EH (cell line): ENCODE data around the gene OSBPL1A.

ENCODE experiments used
- DNase-seq: peaks from one replicate; pipeline ENCODE4 v3.0.0-alpha.2; 2015; ENCODE audit warnings: low read depth

OSBPL1A gene

DNA sequence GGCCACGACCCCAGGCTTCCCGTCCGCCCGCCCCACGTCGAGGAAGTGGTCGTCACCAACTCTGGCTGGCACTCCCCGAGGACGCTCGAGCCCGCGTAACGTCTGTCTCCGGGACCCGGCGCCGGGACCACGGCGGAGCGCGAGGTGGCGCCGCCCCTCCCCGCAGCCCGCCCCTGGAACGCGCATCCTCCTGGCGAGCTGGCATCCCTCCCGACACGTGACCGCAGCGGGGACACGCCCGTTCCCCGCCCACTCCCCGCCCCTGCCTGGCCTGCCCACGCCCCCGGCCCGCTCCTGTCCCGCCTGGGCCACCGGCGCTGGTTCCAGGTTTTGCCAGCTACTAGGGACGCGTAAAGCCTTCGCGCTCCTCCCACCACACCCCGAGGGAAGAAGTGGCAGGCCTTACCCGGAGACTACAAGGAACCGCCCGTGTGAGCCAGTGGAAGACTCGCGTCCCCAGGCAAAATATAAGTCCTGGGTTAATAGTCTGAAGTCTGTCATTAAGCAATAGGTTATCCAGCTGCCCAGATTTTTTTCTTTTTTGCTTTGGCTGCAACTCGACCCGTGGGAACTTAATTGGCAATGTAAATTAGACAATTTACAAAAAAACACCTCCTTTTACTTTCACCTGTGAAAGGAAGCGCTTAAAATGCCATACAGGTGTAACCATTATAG, at the start of gene OSBPL1A:
Gene OSBPL1A (minus strand): TSS at position 131 of the 675 bp plus-strand sequence. CDS start 20,291 bp downstream, outside the sequence.
- DNase-seq, result peak; percentile 94

DNA sequence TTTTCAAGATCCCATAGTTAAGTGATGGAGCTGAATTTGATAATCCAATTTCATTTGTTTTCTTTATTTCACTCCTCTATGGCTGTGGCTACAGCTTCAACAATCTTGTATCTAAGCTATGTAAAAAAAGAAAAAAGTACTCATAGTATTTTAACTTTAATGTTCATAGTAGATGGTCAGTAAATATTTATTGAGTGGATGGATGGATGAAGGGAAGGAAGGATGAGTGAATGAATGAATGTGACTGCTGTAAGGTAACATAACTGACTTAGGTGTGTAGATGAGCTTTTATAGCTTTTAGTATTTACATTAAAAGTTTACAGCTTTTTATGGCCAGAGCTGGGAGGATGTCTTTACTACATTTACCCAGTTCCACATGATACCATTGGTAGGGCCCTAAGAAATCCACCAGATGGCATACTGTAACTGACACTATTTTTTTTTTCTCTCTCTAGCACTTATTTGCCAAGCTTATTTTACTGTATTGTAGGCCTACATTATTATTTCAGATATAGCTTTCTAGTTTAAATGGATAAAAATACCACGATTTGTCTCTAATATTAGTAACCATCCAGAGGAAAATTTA, 49.4 kb upstream of the OSBPL1A start:
- DNase-seq, result no peak

DNA sequence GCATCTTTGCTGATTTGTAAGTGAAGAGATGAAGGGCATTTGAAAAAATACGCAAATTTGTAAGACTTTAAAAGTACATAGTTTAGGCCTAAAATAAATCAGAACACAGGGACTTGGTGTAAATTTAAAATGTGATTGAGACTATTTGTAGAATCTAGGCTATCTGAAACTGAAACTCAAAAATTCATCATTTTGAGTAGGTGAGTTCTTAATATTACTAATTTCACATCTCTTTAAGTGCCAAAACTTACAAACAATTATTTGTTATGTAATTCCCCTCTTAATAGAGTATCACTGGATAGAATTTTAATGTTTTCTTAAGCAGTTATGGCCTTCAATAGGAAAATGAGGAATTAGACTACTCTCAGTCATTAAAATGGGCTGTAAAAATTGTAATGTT, 48.8 kb upstream of the OSBPL1A start:
- DNase-seq, result no peak

DNA sequence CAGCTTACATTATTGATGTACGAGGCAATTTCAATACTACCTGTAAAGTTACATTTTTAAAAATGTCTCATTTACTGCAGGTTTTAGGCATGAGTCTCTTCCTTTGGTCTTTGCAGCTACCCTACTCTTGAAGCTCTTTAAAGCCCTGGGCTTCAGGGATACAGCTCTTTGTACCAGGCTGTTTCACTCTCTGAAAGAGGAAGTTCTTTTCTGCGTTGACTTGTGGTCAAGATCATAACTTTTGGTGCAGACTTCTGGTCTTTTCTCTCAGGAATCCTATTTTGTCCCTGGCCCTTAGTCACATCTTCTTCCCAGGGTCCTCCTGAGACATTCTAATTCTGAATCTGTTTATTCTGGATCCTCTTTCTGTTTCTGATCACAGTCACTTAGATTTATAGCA, 46.2 kb upstream of the OSBPL1A start:
- no peak for DNase-seq

DNA sequence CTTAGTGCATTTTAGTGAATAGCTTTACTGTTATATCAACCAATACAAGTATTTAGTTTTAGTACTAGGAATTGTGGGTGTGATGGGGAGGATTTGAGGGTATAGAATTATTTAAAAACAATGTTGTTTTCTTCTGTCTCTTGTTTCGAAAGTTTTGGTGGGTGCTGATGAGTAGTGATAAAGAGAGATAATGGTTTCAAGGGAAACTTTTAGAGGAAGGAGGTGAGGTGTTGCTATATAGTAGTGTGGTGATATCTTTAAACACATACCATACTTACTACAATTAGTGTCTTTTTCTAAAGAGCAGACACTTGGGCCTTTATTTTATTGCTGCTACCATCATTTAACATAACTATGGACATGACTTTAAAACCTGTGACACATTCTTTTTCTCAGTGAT, 39.3 kb upstream of the OSBPL1A start:
- no peak for DNase-seq

DNA sequence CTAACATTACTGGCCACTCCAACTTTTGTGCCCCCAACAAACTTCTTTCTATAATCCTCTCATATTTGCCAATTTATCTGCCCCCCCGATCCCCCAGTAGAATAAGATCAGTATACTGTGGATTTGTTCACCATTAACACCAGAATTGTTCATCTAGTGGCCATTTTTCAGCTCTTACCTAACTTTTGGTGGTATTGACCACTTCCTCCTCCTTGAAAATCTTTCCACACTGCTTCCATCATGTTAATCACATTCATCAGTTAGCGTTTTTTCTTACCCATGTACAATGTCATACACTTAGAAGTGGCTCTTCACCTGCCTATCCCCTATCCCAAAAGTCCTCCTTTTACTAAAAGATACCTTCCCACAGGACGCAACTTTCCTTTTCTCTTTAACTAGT, 35.0 kb upstream of the OSBPL1A start:
- DNase-seq, result no peak

DNA sequence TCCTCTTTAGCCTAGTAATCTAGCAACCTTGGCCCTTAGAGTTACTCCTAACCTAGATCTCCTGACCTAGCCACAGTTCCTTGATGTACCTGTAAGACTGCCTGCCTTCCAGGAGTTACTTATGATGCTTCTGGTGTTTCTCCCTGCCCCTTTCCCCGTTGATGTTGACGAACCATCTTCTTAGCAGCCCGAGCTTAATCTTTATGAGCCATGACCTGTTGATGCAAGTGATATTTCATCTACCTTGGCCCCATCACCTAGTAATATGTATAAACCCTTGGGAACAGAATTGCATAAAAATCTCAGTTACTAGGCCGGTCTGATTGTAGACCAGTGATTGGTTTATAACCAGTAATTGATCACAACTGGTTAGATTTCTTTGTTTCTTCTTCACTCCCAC, 31.6 kb upstream of the OSBPL1A start:
- no peak for DNase-seq

DNA sequence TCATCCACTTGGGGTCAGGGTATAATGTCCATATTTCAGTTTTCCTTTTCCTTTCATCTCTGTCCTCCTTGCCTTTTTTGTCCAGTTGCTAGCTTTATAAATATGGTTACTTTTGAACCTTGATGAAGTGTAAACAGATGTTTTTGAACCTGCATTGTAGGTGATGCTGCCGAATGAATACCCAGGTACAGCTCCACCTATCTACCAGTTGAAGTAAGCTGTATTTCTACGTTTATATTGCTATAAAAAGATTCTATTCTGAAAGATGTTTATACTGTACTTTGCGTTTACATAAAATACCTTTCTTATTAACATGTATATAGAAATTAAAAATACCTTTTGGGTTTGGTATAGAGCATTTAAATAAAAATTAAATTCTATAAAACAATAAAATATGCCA, 31.1 kb upstream of the OSBPL1A start:
- no peak for DNase-seq

DNA sequence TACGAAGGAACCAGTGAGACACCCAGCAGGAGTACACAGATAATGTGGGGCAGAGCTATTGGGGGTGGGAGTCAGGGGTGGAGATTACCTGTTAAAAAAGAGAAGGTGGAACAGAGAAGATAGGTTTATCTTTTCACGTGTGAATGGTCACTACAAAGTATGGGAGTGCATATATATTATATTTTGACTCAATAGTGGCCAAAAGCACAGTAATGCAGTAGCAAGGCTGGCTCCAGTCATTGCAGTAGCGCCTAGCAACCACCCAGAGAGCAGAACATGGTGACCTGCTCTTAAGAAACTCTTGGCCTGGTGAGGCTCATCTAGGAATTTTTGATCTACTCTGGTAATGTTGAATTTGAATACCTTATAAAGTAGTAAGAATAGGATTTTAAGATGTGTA, 29.9 kb upstream of the OSBPL1A start:
- peak; percentile 20 for DNase-seq

DNA sequence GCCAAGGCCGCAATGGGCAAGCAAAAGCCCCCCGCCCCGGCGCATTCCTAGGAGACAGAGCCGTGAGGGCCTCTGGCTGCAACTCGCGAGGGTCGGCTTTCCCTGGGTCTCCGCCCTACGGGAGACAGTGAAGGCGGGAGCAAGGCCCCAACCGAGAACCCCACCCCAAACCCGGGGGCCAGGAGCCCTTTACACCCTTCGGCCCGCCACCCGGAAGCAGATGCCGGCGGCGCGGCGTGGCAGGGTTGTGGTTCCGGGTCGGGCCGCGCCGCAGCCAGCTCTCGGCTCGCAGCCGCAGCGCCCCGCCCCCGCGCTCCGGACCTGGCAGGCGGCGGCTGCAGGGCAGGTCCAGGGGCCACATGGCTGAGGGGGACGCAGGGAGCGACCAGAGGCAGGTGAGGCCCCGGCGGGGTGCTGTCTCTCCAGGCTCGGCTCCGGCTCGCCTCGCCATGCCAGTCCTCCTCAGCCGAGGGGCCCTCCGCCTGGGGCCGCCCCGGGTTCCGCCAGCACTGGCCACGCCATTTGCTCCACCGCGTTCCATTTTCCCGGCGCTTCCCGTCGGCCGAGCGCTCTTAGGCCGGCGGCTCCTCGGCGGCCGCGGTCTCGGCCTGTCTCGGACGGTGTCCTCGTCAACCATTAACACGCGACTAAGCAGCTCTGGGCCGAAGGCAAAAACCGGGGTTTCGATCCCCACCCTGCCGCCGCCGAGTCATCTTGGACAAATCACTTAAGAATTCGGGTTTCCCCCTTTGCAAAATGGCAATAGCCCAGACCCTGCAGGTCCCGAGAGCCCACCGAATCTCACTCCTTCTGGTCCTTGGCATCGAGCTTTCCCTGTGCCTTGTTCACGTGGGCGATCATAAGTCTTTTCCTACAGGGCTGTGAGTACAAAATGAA, 29.0 kb upstream of the OSBPL1A start, which contains the start of gene IMPACT:
Gene IMPACT (plus strand): TSS at position 273 of the 897 bp plus-strand sequence. CDS start 87 bp downstream, at position 360.
- DNase-seq, result peak; percentile 82

DNA sequence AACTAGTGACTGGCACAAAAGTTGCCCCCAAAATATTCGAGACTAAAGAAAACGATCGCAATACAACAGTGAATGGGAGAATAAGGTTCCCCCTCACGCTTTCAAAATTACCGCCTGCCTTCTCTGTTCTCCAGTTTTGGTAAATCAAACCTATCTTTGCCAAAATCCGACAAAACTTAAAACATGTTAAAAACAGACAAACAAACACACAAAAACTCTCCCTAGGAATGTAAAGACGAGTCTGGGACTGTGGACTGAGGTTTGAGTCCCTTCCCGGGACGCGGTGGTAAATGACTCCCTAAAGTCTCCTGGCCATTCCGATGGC, 28.4 kb upstream of the OSBPL1A start:
- DNase-seq, result no peak

DNA sequence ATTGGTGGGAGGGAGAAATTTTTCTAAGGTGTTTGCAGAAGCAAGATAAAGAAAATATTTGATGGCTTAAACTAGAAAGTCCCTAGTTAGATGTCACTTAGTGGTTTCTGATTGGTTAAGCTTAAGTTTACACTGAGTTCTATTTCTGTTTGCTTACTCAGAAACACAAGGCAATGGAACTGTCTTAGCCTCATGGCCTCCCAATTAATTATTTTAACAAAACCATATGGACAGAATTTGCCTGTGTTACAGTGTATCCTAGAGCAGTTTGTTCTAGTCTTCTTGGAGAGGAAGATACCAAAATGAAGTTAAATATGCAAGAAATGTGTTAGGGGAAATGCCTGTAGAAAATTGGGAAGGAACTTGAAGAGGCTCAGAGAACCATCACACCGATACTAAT, 24.2 kb upstream of the OSBPL1A start:
- peak; percentile 14 for DNase-seq

DNA sequence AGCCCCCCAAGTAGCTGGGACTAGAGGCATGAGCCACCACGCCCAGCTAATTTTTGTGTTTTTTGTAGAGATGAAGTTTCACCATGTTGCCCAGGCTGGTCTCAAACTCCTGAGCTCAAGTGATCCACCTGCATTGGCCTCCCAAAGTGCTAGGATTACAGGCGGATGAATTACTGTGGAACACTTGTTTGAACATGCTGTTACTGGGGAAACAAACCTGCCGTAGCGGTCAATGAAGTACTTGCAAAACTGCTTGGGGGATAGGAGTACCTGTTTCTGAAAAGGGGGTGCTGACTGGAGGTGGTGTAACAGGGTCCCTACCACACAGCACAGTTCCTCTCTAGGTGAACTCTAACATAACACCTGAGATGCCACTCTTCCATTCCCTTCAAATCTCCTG, 22.9 kb upstream of the OSBPL1A start:
- no peak for DNase-seq

DNA sequence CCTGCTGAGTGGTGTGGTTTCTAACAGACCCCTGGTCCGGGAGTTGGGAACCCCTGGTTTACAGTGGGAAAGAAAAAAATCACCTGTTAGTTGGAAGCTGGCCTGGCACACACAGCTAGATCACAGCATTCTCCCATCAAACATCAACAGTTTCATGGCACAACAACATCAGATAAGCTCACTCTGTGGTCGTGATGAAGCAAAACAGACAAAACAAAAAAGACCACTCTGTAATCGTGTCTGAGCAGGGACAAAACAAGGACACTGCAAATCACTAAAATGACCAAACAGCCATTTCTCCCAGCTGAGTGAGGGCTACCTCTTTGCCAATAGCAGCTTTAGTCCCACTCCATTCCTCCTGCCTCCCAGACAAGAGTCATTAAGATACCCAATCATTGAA, 19.9 kb upstream of the OSBPL1A start:
- DNase-seq, result no peak

DNA sequence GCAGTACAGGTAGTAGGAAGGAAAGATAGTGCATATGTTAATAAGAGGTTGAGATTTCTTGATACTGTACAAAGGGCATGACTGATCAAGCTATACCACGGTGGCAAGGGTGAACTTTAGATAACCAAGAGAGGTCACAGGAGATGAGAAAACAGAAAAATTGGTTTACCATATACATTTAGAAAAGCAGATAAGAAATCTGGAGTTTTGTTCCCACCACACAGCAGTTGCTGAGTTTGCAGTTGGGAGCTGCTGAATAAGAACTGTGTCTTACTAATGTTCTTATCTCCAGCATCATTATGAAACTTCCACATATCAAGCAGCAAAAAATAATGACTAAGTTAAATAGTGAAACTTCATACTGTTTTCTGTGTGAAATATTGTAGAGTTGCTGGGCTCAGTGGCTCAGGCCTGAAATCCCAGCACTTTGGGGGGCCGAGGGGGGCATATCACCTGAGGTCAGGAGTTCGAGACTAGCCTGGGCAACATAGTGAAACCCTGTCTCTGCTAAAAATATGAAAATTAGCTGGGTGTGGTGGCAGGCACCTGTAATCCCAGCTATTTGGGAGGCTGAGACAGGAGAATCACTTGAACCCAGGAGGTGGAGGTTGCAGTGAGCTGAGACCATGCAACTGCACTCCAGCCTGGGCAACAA, 16.9 kb upstream of the OSBPL1A start:
- no peak for DNase-seq

DNA sequence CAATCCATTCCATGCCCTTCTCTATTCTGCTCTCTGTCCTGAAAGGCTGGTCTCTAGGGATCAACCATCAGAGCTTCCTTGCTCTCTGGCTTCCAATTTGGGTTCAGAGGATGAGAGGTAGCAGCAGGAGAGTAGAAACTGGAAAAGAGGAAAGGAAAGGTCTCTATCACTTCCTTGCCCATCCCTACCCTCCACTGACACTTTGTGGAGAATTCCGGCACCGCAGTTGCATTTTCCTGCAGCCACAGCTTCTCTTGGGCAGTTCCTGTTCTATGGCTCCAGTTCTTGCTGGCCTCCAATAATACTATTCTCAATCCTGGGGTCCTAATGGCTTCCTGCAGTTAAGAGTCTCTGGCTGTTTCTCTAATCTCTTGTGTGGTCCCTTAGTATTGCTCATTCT, 15.5 kb upstream of the OSBPL1A start:
- DNase-seq, result peak; percentile 47

DNA sequence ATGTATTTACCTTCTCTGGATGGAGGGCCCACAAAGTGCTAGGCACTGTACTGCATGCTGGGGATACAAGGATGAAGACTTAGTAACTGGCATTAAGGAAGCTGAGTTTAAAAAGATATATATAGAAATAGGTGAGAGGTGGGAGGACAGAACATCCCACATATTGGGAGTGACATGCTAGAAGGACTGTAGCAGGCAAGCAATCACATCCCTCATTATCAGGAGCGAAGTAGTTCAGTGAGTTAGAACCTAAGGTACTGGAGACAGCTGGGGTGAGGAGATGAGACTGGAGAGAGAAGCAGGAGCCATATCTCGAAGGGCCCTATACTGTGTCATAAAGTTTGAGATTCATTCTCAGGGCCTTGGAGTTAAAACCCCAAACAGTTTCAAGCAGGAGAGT, 10.9 kb upstream of the OSBPL1A start:
- no peak for DNase-seq

DNA sequence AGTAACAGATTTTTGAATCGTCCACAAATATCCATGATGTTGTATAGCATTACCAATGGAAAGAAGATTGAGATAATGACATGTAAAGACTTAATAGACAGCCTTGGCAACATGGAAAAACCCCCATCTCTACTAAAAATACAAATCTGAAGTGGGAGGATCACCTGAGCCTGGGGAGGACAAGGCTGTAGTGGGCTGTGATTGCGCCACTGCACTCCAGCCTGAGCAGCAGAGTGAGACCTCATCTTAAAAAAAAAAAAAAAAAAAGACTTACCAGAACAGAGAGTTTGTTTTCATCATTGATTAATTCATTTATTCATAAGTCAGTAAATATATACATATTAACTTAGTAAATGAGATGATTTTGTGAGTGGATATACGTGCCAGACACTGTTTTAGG, 7.0 kb upstream of the OSBPL1A start:
- no peak for DNase-seq

DNA sequence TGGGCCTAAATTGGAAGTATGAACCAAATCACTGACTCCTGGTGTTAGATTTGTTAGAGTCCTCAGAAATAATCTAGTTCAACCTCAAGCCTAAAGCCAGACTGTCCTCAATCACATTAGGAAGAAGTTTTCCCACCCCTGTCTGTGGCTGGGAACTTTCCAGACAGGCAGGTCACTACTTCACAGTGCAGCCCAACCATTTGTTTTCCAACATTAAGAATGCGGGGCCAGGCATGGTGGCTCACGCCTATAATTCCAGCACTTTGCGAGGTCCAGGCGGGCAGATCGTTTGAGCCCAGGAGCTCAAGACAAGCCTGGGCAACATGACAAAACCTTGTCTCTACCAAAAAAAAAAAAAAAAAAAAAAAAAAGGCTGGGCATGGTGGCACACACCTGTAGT, 5.5 kb upstream of the OSBPL1A start:
- no peak for DNase-seq

DNA sequence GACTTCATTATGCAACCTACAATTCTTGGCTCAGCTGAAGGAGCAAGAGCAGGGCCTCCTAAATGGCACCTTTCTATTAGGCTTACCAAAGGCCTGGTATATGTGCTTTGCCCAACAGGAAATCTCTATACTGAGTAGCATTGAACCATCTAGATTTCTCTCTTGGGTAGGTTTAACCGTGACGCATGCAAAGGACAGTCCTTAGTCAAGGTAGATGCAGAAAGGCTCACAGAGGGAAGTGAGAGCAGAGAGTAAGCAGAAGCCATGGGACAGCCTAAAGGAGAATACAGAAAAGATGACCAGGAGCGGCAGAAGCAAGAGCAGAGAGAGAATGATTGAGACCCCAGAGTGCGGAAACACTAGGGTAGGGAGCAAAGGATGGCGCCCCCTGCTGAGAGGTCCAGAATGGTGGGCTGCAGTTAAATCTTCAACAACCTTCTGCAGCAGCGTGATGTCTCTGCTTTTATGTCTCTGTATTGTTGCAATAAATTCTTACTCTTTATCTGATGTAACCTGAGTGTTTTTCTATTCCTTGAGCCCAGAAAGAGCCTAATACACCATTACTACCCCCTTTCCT, 4.7 kb upstream of the OSBPL1A start:
- DNase-seq, result no peak

DNA sequence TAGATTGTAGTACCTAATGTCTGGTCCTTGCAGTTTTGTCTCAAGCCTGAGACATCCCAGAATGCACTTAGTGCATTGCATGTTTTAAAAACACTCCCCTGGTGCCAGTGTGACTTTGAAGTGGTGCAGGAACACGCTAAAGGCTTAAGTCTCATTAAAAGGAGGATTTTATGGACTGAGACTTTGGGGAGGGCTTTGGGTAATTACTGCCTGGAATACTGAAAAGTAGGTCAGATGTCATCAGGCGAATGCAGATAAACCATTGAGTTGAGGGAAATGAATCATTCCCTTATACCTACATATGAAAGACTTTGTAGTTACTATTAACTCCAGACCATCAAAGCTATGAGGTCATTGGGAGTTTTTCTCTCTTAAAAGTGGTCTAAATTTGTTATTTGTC, 3.0 kb upstream of the OSBPL1A start:
- no peak for DNase-seq

DNA sequence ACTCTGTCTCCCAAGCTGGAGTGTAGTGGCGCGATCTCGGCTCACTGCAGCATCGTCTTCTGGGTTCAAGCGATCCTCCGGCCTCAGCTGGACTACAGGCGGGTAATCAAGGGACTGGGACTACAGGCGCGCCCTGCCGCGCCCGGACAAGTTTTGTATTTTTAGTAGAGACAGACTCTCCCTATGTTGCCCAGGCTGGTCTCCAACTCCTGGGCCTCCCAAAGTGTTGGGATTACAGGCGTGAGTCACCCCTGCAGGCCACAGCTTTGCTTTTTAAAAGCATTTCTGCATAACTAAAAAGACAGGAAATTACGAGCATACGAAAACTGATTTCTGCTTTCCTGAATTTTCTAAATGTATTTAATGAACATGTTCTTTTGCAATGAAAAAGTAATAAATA, 916 bp upstream of the OSBPL1A start:
- DNase-seq, result peak; percentile 82
